T47D (cell line): ENCODE data around the gene LITAFD.

Experiments
- DNase-seq, 2 experiments: peaks; one replicate each; pipeline versions ENCODE4 v3.0.0 to v3.0.0-alpha.2; 2011 to 2012; ENCODE audit warnings: low read depth in 1 of 2, low spot score in 1 of 2
- JUND ChIP-seq: IDR thresholded peaks from 2 replicates; pipeline ENCODE4 v1.6.1; 2012; ENCODE audit warnings: low read depth
- in situ Hi-C: cut with HindIII; loops from 2 replicates; pipeline ENCODE4 v1.10.0; 2016; ENCODE audit warnings: low sequenced_read_pairs, low pct_unique_long_range_greater_than_20kb

The LITAFD gene

DNA sequence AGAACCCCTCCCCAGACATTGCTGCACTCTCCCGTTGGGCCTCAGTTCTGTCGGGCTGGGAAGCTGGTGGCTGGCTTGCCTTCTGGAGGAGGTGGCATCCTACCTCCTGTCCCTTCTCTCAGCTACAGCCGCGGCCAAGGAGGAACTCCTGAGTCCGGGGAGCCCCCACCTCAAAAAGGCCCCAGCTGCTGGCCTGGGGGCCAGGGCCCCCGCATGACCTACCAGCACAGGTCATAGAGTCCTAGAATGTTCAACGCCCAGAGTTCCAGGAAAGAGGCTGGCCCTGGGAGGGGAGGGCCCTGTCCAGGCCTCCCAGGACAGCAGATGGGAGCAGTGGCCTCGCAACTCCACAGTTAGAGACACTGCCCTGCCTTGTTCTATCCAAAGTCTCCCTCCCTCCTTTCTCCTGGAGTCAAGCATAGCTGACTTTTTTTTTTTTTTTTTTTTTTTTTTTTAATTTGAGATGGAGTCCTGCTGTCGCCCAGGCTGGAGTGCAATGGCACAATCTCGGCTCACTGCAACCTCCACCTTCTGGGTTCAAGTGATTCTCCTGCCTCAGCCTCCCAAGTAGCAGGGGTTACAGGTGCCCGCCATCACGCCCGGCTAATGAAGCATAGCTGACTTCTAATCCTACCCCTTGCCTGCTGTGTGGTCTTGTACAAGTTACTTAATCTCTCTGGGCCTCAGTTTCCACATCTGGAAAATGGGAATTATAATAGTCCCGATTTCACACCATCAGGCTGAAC is 20.4 kb upstream of the LITAFD start:
- in situ Hi-C loops = no loop called here
- no peak for DNase-seq
- no peak for TF ChIP-seq JUND

DNA sequence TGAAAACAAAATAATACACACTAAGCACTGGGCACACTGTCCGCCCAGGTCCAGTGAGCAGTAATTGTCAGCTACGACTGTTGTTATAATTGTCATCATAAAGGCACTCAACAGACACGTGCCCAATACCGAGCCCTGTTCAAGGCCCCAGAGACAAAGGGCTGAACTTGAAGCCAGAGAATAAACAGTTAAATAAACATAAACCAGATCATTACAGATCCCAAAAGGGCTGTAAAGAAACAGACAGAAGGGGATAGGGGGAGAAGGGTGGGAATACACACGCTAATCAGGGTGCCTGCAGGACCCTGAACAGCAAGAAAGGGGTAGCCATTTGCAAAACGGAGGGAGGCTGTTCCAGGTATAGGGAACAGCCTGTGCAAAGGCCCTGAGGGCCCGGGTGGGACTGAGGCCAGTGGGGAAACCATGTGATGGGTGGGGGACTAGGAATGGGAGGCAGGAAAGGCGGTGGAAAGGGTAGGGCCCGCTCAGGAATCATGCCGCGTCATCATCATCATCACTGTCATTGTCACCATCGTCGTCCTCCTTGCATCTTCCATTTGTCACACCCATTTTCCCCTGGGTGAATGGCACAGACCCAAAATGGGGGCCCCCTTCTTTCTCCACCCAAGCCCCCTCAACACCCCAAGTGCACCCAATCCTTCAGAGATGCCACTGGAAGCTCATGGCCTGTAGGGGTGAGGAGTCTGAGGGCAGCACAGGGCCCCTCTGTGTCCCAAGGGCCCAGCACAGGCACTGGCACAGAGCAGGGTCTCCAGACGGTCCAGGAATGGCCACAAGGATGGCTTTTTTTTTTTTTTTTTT is 19.6 kb upstream of the LITAFD start:
- DNase-seq = no peak
- in situ Hi-C loops = no loop called here
- no peak for TF ChIP-seq JUND

DNA sequence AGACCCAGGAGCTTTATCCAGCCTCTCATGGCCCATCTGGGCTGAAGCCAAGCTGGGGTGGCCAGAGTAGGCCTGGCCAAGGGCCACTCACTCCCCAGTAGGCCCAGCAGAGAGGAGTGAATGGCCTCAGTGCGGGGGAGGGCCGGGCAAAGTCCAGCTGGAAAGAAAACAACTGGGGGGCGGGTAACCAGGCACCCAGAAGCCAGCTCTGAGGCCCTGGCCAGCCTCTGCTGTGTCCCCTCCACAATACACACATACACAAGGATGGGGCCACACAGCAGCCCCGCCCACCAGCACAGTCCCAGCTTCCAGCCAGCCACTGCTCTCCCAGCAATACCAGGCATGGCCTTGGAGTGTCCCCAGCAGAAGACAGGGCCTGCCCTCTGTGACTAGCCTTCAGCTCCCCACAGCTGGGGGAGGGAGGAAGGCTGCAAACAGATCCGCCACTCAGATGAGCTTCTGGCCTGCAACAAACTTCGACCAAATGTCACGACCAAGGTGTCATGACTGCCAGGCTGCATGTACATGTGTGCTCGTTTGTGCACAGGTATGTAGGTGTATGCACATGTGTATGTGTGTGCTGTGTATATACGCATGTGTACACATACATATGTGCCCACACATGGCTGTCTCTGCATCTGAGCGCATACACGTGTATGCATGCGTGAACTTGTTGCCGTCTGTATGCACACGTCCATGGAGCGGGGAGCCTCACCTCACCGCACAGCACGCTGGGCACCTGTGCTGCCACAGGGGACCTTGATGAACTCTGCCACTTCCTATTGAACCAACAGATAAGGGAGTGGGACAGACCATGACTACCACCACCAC is 18.3 kb upstream of the LITAFD start:
- in situ Hi-C loops = no loop called here
- no peak for TF ChIP-seq JUND
- DNase-seq = peak in 1 of 2 experiments; percentile 59

DNA sequence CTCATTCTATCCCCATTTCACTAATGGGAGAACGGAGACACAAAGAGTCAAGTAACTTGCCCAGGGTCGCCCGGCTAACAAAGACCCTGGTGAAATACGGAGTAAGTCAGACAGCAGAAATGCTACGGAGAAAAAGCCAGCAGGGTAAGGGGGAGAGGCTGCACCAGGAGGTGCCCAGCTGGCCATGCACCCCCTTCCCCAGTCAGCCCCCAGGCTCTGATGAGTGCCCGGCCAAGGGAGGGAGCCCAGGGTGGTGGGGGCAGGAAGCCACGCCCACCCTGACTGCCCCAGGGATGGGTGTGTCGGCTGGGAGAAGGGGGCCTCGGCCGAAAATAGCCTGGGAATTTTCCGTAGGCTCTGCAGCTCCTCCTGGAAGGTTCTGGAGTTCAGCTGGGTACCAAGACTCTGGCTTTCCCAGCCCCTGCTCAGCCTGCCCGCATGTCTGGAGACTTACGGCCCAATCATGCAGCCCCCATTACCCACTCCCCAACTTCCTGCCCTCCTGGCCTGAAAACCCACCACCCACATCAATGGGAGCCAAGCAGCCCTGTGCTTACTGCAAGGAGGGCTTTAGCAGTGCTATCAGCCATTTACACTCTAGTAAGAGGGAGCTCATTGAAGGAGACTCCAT is 17.6 kb upstream of the LITAFD start:
- in situ Hi-C loops = no loop called here
- no peak for DNase-seq
- TF ChIP-seq JUND = no peak

DNA sequence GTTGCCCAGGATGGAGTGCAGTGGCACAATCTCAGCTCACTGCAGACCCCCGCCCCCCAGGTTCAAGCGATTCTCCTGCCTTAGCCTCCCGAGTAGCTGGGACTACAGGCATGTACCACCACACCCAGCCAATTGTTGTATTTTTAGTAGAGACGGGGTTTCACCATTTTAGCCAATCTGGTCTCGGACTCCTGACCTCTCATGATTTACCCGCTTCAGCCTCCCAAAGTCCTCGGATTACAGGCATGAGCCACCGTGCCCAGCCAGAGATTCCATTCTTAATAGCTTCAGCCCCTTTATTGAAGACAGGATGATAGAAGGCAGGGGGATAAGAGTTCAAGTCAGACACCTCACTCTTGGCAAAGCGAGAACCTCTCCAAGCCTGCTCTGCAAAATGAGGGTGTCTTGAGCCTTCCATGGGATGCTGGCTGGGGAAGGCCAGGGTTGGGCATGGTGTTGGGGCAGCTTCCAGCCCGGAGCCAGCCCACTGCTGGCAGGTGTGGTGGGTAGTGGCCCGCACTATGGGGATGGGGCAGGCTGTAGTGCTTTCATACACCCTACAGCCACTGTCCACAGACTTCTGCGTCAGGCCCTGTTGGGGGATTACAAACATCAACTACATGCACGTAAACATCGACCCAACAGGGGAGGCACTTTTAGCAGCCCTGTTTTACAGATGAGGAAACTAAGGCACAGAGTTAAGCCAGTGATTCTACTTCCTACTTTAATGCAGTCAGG is 16.8 kb upstream of the LITAFD start:
- in situ Hi-C loops = no loop called here
- no peak for DNase-seq
- TF ChIP-seq JUND = no peak

DNA sequence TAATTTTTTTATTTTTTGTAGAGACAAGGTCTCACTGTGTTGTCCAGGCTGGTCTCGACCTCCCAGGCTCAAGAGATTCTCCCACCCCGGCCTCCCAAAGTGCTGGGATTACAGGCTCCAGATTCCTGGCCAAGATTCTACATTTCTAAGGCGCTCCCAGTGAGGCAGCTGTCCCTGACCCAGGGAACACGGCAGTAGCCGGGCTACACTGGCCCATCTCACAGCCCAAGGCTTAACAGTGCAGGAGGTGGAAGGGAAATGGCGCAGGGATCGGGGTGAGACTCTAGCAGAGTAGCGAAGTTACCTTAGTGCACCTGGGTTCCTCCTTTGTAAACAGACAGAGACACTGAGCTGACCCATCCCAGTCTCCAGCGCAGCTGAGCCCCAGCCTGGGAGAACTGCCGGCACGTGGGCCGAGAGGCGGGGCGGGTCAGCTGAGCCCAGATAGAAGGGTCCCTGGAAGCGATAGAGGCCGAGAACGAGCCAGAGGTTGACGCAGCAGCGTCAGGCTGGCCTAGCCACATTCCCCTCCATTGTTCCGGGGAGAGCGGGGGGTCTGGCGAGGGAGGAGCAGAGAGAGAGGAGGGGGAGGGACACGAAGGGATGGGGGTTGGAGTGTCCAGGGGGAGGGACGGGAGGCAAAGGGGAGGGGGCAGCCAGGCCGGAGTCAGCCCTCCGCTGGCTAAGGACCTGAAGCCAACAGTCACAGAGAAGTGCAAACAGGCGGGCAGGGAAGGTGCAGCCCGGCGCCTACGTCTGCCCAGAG is 15.8 kb upstream of the LITAFD start:
- DNase-seq = no peak
- in situ Hi-C loops = no loop called here
- TF ChIP-seq JUND = no peak

DNA sequence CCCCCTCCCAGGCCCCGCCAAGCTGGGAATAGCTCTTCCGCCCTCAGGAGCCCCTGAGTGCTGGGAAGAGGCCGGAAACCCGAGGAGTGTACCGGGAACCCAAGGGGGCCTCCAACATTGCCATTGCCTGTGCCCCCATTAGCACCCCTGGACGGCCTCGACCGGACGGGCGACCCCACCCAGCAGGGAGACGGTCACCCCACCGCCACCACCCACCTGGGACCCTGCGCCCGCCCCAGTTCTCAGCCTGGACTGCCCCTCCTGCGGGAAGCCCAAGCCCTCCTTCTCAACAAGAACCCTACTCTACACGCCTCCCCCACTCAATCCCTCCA is 15.3 kb upstream of the LITAFD start:
- DNase-seq = no peak
- in situ Hi-C loops = no loop called here

DNA sequence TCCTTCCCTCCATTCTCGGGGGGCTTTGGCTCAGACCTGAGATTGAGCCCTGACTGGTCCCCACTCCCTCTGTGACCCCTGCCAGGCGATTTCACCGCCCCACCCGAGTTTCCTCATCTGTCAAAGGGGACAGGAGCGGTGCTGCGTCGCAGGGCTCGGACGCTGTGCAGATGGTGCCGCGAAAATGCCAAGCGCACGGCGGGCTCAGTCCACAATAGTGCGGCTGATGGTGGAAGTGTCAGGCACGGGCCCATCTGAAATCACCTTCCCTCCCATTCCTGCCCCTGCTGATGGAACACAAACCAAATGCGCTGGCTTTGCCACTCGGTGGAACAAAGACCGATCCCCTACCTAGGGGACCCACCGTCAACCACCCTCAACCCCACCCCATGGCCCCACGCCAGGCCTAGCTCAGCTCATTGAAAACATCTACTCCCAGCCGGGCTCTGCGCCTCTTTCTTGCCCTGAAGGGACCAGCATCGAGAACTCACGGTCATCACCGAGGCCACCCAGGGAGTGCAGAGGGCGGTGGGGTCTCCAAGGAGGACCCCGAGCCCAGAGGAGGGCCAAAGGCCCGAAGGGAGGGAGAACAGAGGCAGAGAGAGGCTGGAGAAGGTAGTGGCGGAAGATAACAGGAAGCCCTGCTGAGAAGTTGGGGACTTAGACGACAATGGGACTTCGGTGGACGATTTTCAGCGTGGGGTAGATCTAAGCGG is 14.8 kb upstream of the LITAFD start:
- no peak for TF ChIP-seq JUND
- in situ Hi-C loops = no loop called here
- no peak for DNase-seq

More for the DNA sequence above, 15.3 kb upstream of the LITAFD start:
- TF ChIP-seq JUND = no peak

DNA sequence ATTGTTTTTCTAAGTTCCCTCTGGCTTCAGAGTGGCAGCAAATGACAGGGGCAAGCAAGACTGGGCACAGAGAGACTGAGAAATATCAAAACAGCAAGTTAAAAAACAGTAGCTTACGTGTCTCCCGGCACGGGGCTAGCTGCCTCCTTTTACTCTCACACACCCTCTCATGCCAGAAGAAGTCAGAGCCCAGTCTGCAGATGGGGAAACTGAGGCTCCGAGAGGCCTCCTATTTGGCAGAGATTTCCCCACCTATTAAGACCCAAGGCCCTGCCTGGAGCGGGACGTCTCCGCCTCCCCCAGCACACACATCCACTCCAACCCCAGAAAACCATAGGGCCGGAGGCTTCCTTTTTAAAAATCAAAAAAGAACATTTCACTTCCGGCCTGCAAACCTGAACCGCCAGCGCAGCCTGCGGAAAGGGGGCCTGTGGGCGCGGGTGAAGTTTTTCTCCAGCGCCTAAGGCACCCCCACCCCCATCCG is 14.2 kb upstream of the LITAFD start:
- TF ChIP-seq JUND = no peak
- no peak for DNase-seq
- in situ Hi-C loops = no loop called here

DNA sequence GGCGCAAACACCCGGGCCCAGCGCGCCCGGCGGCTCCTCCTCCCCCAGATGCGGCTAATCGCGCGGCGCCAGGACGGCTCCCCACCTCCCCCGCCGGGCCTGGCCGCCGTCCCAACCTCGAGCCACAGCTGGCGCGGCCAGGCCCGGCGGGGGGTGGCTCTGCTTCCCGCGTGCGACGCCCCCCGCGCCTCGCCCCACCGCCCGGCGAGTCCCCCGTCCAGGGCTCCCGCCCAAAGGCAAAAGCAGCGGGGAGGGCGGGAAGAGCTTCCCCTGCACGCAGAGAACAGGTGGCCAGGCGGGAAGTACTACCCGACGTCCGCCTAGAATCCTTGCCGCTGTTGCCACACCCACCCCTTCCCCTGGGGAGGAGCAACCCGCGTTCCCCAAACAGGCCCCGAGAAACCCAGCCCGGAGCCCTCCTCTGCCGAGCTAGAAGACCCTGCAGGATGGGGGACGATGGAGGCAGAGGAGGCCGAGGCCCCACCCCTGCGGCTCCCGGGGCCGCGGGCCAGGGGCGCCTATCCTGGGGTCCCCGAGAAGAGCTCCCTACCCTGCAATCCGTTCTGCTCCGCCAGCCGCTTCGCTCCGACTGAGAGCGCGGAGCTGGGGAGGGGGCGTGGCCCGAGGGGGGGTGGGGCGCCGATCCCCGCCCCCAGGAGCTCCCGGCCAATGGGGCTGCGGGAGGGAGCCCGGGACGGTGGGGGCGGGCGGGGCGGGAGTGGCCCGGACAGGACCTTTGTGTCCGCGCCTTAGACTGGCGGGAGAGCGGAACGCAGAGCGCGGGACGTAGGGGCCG is 13.5 kb upstream of the LITAFD start, which contains the start of gene CARHSP1:
Gene CARHSP1 (minus strand): TSS at position 591 of the 796 bp plus-strand sequence. CDS start 9,678 bp downstream, outside the sequence.
- DNase-seq = peak; percentile 94 to 96
- no peak for TF ChIP-seq JUND
- in situ Hi-C loops = no loop called here
